ENCODE measurements around the gene SNRNP40.
"Not testable (repeated sequence)": the region's sequence is repeated elsewhere in the genome, so short reads cannot be mapped to it uniquely, and the experiment has no call there.

SNRNP40 gene

GRCh38 chr1:31296486-31297276, at the start of gene SNRNP40, which contains the start of gene ZCCHC17:
Gene SNRNP40, minus strand, starts transcription at chr1:31296788. Its CDS starts 37 bp downstream, at chr1:31296751.
Gene ZCCHC17, plus strand, starts transcription at chr1:31297032. Its CDS starts 13,067 bp downstream, at chr1:31310099.
- peak; percentile 78 for DNase-seq (ENCODE audit: low read depth)

GRCh38 chr1:31345635-31346034, 49.0 kb upstream of the SNRNP40 start:
- no peak for DNase-seq (ENCODE audit: low read depth)

- no peak for DNase-seq (ENCODE audit: low read depth)
Observed at GRCh38 chr1:31344503-31344902, 47.9 kb upstream of the SNRNP40 start.

GRCh38 chr1:31336687-31337467, 40.3 kb upstream of the SNRNP40 start:
- no peak for DNase-seq (ENCODE audit: low read depth)

GRCh38 chr1:31335007-31335406, 38.4 kb upstream of the SNRNP40 start:
- DNase-seq (ENCODE audit: low read depth), result no peak

- DNase-seq (ENCODE audit: low read depth), result no peak
Observed at GRCh38 chr1:31327381-31327780, 30.8 kb upstream of the SNRNP40 start.

- DNase-seq (ENCODE audit: low read depth), result no peak
Observed at GRCh38 chr1:31326461-31326860, 29.9 kb upstream of the SNRNP40 start.

- no peak for DNase-seq (ENCODE audit: low read depth)
Observed at GRCh38 chr1:31324992-31325391, 28.4 kb upstream of the SNRNP40 start.

GRCh38 chr1:31324093-31324492, 27.5 kb upstream of the SNRNP40 start:
- DNase-seq (ENCODE audit: low read depth), result no peak

GRCh38 chr1:31318146-31318545, 21.6 kb upstream of the SNRNP40 start:
- no peak for DNase-seq (ENCODE audit: low read depth)

- DNase-seq (ENCODE audit: low read depth), result no peak
Observed at GRCh38 chr1:31315902-31316301, 19.3 kb upstream of the SNRNP40 start.

GRCh38 chr1:31310198-31310597, 13.6 kb upstream of the SNRNP40 start:
- DNase-seq (ENCODE audit: low read depth), result no peak

- no peak for DNase-seq (ENCODE audit: low read depth)
Observed at GRCh38 chr1:31308036-31308435, 11.4 kb upstream of the SNRNP40 start.

- no peak for DNase-seq (ENCODE audit: low read depth)
Observed at GRCh38 chr1:31306278-31306677, 9.7 kb upstream of the SNRNP40 start.

- no peak for DNase-seq (ENCODE audit: low read depth)
Observed at GRCh38 chr1:31302709-31303441, 6.3 kb upstream of the SNRNP40 start.

- DNase-seq (ENCODE audit: low read depth), result no peak
Observed at GRCh38 chr1:31300193-31300592, 3.6 kb upstream of the SNRNP40 start.

- DNase-seq (ENCODE audit: low read depth), result no peak
Observed at GRCh38 chr1:31299365-31299764, 2.8 kb upstream of the SNRNP40 start.

GRCh38 chr1:31297277-31298247, 974 bp upstream of the SNRNP40 start:
- DNase-seq (ENCODE audit: low read depth), result no peak

- DNase-seq (ENCODE audit: low read depth), result no peak
Observed at GRCh38 chr1:31295874-31296485, 608 bp downstream of the SNRNP40 start.

GRCh38 chr1:31289021-31289420, 7.6 kb downstream of the SNRNP40 start:
- DNase-seq (ENCODE audit: low read depth), result no peak

- not testable (repeated sequence) for DNase-seq (ENCODE audit: low read depth)
Observed at GRCh38 chr1:31287791-31288190, 8.8 kb downstream of the SNRNP40 start.

Data from activated T-cell treated with anti-CD3 and anti-CD28 coated beads for 1 hour (primary cell).